ENCODE data around the gene SYF2.

GRCh38 chr1:25217015-25217414, 15.3 kb downstream of the SYF2 start:
- no peak for TF ChIP-seq CTCF (IDR thresholded peaks at IDR 0.05)
- no peak for TF ChIP-seq CHD2 (IDR thresholded peaks at IDR 0.05; ENCODE audit: low read length, partially characterized antibody)
- TF ChIP-seq GATA3 (IDR thresholded peaks at IDR 0.05; ENCODE audit: borderline replicate concordance) = no peak
- TF ChIP-seq HDAC2 (IDR thresholded peaks at IDR 0.05) = no peak
- TF ChIP-seq REST (IDR thresholded peaks at IDR 0.05) = no peak

Data from A549 (cell line).